ENCODE data around the gene MYO5A. TPM values are rescaled to one million over a fixed set of nuclear protein-coding genes. Genes with fewer than 3 reads are reported as not detected.

MYO5A gene
- total and polyA plus RNA-seq, 3 donors from 2014 or later = 11.7 to 35.5 (median 24.3) TPM

DNA sequence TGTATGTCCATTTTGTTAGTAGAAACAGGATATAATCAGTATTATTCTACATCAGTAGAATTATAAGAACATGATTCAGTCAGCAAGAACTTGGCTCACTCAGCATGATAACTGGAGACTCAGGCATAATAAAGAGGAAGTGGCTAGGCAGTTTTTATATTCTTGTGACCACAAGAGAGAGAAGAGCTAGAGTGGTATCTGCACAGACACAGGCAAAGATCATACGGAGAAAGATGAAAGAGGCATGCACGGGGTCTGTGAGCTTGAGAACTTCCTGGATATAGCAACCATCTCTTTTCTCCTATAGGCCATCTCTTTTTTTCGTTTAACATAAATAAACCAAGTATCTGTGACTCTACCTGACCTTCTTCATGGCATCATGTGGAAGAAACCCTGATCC, 46.8 kb downstream of the MYO5A start:
- Histone ChIP-seq H3K27me3 (no peaks in the 10 kb centered on the region), H3K36me3 (ENCODE audit: low read depth, missing control alignments) (no peaks in the 10 kb centered on the region), H3K9me3 (no peaks in the 10 kb centered on the region), H3K27ac (no peak overlapping the region), H3K4me3 (no peak overlapping the region), H3K4me1 (no peaks in the 10 kb centered on the region)
- TF ChIP-seq, protein P1, sequence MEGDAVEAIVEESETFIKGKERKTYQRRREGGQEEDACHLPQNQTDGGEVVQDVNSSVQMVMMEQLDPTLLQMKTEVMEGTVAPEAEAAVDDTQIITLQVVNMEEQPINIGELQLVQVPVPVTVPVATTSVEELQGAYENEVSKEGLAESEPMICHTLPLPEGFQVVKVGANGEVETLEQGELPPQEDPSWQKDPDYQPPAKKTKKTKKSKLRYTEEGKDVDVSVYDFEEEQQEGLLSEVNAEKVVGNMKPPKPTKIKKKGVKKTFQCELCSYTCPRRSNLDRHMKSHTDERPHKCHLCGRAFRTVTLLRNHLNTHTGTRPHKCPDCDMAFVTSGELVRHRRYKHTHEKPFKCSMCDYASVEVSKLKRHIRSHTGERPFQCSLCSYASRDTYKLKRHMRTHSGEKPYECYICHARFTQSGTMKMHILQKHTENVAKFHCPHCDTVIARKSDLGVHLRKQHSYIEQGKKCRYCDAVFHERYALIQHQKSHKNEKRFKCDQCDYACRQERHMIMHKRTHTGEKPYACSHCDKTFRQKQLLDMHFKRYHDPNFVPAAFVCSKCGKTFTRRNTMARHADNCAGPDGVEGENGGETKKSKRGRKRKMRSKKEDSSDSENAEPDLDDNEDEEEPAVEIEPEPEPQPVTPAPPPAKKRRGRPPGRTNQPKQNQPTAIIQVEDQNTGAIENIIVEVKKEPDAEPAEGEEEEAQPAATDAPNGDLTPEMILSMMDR (IDR thresholded peaks at IDR 0.05) = no peak
- no peak for TF ChIP-seq POLR2A (IDR thresholded peaks at IDR 0.05)
- WGBS, 2 donors = 83 to 84% methylated on average over 3 of the region's 3 CpGs
- no peak for DNase-seq
- intact Hi-C loops (cut with DNase I; ENCODE audit: low total_unique reads) = no loop called here

DNA sequence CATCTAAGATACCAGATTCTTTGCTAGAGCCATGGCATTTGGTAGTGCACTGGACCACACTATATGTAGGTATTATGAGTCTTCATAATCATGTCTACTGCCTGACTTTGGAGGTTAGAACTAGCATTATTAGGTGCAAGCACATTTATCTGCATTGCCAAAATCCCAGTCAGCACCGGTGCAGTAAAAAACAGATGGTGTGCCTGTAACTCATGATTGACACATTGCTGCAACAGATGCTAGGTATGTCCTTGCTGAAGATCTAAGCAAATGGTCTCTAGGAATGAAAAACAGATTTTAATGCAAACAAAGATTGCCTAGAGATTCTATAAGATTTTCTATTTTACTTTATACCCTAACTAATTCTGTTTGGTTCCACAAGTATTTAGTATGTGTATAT, 47.7 kb downstream of the MYO5A start:
- intact Hi-C loops (cut with DNase I; ENCODE audit: low total_unique reads) = no loop called here
- Histone ChIP-seq H3K36me3 (ENCODE audit: low read depth, missing control alignments) (no peaks in the 10 kb centered on the region), H3K4me1 (no peaks in the 10 kb centered on the region), H3K27ac (no peak overlapping the region), H3K4me3 (no peak overlapping the region), H3K27me3 (no peaks in the 10 kb centered on the region), H3K9me3 (no peaks in the 10 kb centered on the region)
- 64 to 90% methylated on average over 1 of the region's 1 CpG for WGBS, 2 donors
- no peak for DNase-seq
- TF ChIP-seq POLR2A (IDR thresholded peaks at IDR 0.05) = no peak
- TF ChIP-seq, protein P1 (IDR thresholded peaks at IDR 0.05) = no peak

DNA sequence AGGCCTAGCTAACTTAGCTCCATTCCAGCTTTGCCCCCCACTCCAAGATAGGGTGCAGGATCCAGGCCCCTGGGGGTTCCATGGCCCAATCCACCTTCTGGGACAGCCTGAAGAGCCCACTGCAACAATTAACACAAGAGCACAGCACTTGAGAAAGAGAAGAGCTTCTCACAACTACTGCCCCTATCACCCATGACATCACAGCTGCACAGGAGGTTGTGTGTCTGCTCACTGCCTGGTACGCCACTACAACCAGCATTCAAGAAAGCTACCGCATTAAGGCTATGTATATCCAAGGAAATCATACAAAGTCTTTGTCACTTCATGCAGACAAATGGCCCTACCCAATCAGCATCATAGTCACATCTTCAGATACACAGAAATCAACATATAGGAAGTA, 62.0 kb downstream of the MYO5A start:
- no peak overlapping the region for H3K27ac ChIP-seq
- DNase-seq = no peak
- TF ChIP-seq POLR2A (IDR thresholded peaks at IDR 0.05) = no peak
- TF ChIP-seq, protein P1 (IDR thresholded peaks at IDR 0.05) = no peak
- no peaks in the 10 kb centered on the region for H3K36me3 ChIP-seq (ENCODE audit: low read depth, missing control alignments)
- WGBS, 2 donors = 94 to 98% methylated on average over 2 of the region's 2 CpGs
- H3K9me3 ChIP-seq = no peaks in the 10 kb centered on the region
- intact Hi-C loops (cut with DNase I; ENCODE audit: low total_unique reads) = no loop called here
- no peaks in the 10 kb centered on the region for H3K4me1 ChIP-seq
- H3K4me3 ChIP-seq = no peak overlapping the region
- H3K27me3 ChIP-seq = no peaks in the 10 kb centered on the region

DNA sequence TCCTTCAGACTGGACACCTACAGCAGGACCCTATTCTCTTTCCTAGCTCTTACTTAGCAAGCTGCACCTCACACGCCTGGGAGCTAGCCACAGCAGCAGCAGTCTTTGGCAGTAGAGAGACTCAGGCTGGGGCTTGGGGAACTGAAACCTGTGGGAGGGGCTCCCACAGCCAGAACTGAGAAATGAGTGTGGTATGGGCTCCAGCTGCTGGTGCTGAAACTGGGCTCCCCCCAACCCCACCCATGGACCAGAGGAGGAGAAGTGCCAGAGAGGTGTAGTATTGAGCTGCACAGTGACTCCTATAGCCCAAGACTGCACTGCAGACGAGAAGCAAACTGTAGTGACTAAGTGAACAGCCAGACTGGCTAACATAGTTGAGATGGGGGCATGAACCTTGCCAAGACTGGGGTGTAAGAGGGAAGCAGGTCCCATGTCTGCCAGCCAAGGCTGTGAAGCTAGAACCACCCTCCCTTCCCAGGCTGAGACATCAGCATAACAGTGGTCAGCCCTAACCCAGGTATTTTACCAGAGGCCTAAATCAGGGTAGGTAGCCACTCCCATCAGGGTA, 62.5 kb downstream of the MYO5A start:
- DNase-seq = peak; percentile 32
- intact Hi-C loops (cut with DNase I; ENCODE audit: low total_unique reads) = no loop called here
- TF ChIP-seq POLR2A (IDR thresholded peaks at IDR 0.05) = no peak
- TF ChIP-seq, protein P1 (IDR thresholded peaks at IDR 0.05) = no peak
- H3K9me3 ChIP-seq = no peaks in the 10 kb centered on the region
- H3K36me3 ChIP-seq (ENCODE audit: low read depth, missing control alignments) = no peaks in the 10 kb centered on the region
- no peak overlapping the region for H3K4me3 ChIP-seq
- H3K27ac ChIP-seq = no peak overlapping the region
- H3K4me1 ChIP-seq = no peaks in the 10 kb centered on the region
- 73 to 77% methylated on average over 2 of the region's 2 CpGs for WGBS, 2 donors
- no peaks in the 10 kb centered on the region for H3K27me3 ChIP-seq

DNA sequence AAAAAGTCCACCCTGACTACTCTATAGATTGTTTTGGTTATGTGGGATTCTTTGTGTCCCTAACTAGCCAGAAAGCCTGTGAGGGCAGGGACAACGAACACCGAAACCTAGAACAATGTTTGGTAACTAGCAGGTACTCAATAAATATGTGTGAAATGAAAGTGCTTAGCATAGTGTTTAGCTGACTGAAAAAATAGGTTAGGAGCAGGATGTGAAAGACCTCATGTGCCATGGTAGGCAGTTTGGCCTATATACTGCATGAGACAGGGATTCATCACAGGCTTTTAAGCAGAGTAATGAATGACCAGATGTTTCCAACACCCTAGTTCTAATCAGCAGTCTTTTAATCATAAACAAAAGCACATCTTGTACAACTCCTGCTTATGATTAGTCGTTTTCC, 64.2 kb downstream of the MYO5A start:
- Histone ChIP-seq H3K4me3 (no peak overlapping the region), H3K9me3 (no peaks in the 10 kb centered on the region), H3K27ac (no peak overlapping the region), H3K27me3 (no peaks in the 10 kb centered on the region), H3K4me1 (no peaks in the 10 kb centered on the region), H3K36me3 (ENCODE audit: low read depth, missing control alignments) (no peaks in the 10 kb centered on the region)
- intact Hi-C loops (cut with DNase I; ENCODE audit: low total_unique reads) = no loop called here
- WGBS, 2 donors = 81 to 82% methylated on average over 3 of the region's 3 CpGs
- TF ChIP-seq, protein P1 (IDR thresholded peaks at IDR 0.05) = no peak
- TF ChIP-seq POLR2A (IDR thresholded peaks at IDR 0.05) = no peak
- DNase-seq = no peak
